ENCODE results near the gene ZNF616. TPM values are rescaled to one million over a fixed set of nuclear protein-coding genes. Genes with fewer than 3 reads are reported as not detected.

ZNF616 gene
- total and polyA plus RNA-seq, 2 donors from 2014 or later, result 3.2 to 12.8 TPM

DNA sequence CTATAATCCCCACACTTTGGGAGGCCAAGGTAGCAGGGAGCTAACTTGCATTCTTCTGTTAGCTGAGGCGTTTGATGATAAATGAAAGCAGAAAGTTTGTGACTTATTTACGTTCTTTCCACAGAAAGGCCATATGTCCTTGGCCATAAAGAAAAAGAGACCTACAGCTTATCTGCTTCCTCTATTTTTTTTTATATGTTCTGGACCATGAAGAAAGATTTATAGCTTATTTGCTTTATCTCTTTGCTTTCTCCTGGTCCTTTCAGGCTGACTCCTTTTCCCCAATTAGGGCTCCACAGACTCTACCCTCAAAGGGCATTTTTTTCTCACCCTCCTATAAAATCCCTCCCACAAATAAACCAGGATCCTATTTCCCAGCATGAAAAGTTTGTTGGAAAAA lies 1.5 kb upstream of the ZNF616 start:
- intact Hi-C loops (cut with DNase I), result no loop called here

DNA sequence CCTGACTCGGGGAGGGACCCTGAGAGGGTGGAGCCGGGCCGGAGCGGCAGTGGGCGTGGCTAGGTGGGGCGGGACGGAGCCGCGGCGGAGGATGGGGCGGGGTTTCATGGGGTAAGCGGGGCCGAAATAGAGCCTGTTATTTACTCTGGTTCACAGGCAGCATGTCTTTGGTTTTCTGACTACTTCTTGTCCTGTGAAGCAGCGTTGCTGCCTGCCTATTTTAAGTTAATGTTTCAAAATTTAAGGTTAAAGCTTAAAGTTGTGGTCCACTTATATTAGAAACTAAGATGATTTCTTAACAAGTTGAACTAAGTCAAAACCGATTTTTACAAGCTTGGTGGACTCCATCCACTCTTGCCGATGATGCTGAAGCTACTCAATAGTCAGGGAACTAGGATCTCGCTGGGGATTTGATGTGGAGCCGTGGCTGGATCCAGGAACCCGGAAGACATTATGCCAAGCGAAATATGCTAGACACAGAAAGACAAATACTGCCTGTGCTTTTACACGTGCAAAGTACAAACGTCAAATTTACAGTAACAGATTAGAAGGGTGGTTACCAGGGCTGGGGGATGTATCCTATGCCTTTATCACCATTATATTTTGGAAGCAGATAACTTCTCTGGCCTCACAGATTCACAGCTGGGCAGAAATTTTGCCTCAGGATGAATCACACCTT lies 433 bp upstream of the ZNF616 start:
- Histone ChIP-seq H3K4me1 (ENCODE audit: control insufficient read depth in 2 of 3, insufficient read depth in 2 of 3, low read depth in 1 of 3, low read length in 3 of 3) (peaks cover 0 to 13% (median 8%) of the 10 kb centered on the region in 3 donors), H3K4me3 (ENCODE audit: low read length in 3 of 3) (peak overlapping the region; percentile 46 to 100 (median 68)), H3K9ac (ENCODE audit: low read length in 3 of 3) (peak overlapping the region in 2 of 3 donors; percentile 17 to 63), H3K36me3 (ENCODE audit: control insufficient read depth in 2 of 3, insufficient read depth in 3 of 3, low read length in 3 of 3) (peaks cover 0 to 2% (median 0%) of the 10 kb centered on the region in 3 donors), H3K27ac (ENCODE audit: low read depth in 2 of 2, low read length in 2 of 2) (peak overlapping the region; percentile 2 to 71), H3K9me3 (ENCODE audit: control insufficient read depth in 2 of 3, insufficient read depth in 1 of 3, low read length in 3 of 3) (peaks cover 0 to 4% (median 0%) of the 10 kb centered on the region in 3 donors), H3K27me3 (ENCODE audit: control insufficient read depth, insufficient read depth, low read length) (no peaks in the 10 kb centered on the region)
- DNase-seq, result peak in 2 of 5 donors; percentile 34 to 99
- TF ChIP-seq, protein P1, sequence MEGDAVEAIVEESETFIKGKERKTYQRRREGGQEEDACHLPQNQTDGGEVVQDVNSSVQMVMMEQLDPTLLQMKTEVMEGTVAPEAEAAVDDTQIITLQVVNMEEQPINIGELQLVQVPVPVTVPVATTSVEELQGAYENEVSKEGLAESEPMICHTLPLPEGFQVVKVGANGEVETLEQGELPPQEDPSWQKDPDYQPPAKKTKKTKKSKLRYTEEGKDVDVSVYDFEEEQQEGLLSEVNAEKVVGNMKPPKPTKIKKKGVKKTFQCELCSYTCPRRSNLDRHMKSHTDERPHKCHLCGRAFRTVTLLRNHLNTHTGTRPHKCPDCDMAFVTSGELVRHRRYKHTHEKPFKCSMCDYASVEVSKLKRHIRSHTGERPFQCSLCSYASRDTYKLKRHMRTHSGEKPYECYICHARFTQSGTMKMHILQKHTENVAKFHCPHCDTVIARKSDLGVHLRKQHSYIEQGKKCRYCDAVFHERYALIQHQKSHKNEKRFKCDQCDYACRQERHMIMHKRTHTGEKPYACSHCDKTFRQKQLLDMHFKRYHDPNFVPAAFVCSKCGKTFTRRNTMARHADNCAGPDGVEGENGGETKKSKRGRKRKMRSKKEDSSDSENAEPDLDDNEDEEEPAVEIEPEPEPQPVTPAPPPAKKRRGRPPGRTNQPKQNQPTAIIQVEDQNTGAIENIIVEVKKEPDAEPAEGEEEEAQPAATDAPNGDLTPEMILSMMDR (IDR thresholded peaks at IDR 0.05; ENCODE audit: borderline replicate concordance, extremely low read depth, insufficient read depth), result no peak
- no peak for FAIRE-seq
- intact Hi-C loops (cut with DNase I), result no loop called here

More for the DNA sequence above, 1.5 kb upstream of the ZNF616 start:
- Histone ChIP-seq H3K9me3 (ENCODE audit: control insufficient read depth in 2 of 3, insufficient read depth in 1 of 3, low read length in 3 of 3) (peaks cover 0 to 4% (median 0%) of the 10 kb centered on the region in 3 donors), H3K36me3 (ENCODE audit: control insufficient read depth in 2 of 3, insufficient read depth in 3 of 3, low read length in 3 of 3) (peaks cover 0 to 2% (median 0%) of the 10 kb centered on the region in 3 donors), H3K4me1 (ENCODE audit: control insufficient read depth in 2 of 3, insufficient read depth in 2 of 3, low read depth in 1 of 3, low read length in 3 of 3) (peaks cover 0 to 13% (median 8%) of the 10 kb centered on the region in 3 donors), H3K9ac (ENCODE audit: low read length in 3 of 3) (no peak overlapping the region), H3K27me3 (ENCODE audit: control insufficient read depth, insufficient read depth, low read length) (no peaks in the 10 kb centered on the region), H3K27ac (ENCODE audit: low read depth in 2 of 2, low read length in 2 of 2) (no peak overlapping the region), H3K4me3 (ENCODE audit: low read length in 3 of 3) (no peak overlapping the region)
- DNase-seq (peak in 3 of 5 donors; percentile 19 to 65 (median 63)), FAIRE-seq (no peak)
- TF ChIP-seq, protein P1 (IDR thresholded peaks at IDR 0.05; ENCODE audit: borderline replicate concordance, extremely low read depth, insufficient read depth), result no peak

DNA sequence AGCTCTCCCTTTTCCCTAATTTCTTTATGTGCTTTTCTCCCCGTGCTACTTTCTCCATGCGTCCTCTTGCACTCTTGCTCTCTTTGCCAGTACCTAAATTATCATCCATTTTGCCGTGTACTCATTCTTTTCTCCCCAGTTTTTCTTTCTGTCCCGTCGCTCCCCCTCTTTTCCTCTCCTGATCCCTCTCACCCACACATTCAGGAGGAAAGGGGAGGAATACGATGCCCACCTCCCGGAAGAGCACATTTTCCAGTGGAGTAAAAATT lies 821 bp downstream of the ZNF616 start:
- H3K9ac ChIP-seq (ENCODE audit: low read length in 3 of 3), result peak overlapping the region; percentile 99 to 100 (median 99)
- peak overlapping the region; percentile 100 for H3K4me3 ChIP-seq (ENCODE audit: low read length in 3 of 3)
- TF ChIP-seq, protein P1 (IDR thresholded peaks at IDR 0.05; ENCODE audit: borderline replicate concordance, extremely low read depth, insufficient read depth), result no peak
- H3K27ac ChIP-seq (ENCODE audit: low read depth in 2 of 2, low read length in 2 of 2), result peak overlapping the region; percentile 92 to 96
- intact Hi-C loops (cut with DNase I), result loop anchor here (10.0 kb wide), 1 partner anchor 96 kb away; no protein-coding TSS in a partner anchor
- peaks cover 0 to 2% (median 0%) of the 10 kb centered on the region in 3 donors for H3K36me3 ChIP-seq (ENCODE audit: control insufficient read depth in 2 of 3, insufficient read depth in 3 of 3, low read length in 3 of 3)
- H3K4me1 ChIP-seq (ENCODE audit: control insufficient read depth in 2 of 3, insufficient read depth in 2 of 3, low read depth in 1 of 3, low read length in 3 of 3), result peaks cover 0 to 13% (median 8%) of the 10 kb centered on the region in 3 donors
- peaks cover 0 to 4% (median 0%) of the 10 kb centered on the region in 3 donors for H3K9me3 ChIP-seq (ENCODE audit: control insufficient read depth in 2 of 3, insufficient read depth in 1 of 3, low read length in 3 of 3)
- H3K27me3 ChIP-seq (ENCODE audit: control insufficient read depth, insufficient read depth, low read length), result no peaks in the 10 kb centered on the region
- DNase-seq (no peak), FAIRE-seq (no peak)

Measured in kidney (tissue), 14 donors.